D341Med (cell line): ENCODE measurements around the gene CCDC197.

Experiments
- DNase-seq: peaks from one replicate; pipeline ENCODE4 v3.0.0; 2012; ENCODE audit warnings: low spot score

CCDC197 gene

DNA sequence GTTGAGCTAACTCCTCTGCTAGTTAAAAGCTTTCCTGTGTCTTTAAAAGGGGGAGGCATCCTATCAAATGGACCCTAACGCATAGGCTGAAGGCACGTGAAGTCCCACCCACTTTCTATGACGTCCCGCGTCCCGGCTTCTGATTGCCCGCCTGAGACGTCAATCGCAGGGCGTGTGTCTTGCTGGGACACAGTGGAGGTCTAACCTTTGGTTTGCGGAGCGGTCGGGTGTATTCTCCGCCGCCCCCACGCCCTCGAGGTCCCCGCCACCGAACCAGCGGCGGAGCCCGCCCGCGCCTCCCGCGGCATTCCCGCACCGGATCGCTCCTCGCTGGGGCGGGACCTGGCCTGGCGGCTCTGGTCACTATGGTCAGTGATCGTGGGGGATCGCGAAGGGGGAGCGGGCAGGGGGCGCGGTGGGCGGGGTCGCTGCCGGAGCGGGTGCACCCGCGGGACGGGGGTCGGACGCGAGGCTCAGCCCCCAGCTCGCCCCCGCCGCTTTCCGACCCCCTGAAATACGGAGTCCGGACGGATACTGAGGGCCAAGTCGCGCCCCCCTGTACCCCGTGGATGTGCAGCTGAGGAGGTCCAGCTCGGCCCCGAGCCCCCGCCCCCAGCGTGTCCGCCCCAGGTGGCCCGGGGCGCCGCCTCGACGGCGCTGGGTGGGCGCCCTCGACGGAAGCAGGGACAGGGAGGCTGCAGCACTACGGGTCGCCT lies 29.2 kb downstream of the CCDC197 start, which contains the start of gene OTUB2:
Gene OTUB2, plus strand, starts transcription at position 168 of the 716 bp plus-strand sequence. Its CDS starts 198 bp downstream, at position 366.
- DNase-seq: peak; percentile 99

DNA sequence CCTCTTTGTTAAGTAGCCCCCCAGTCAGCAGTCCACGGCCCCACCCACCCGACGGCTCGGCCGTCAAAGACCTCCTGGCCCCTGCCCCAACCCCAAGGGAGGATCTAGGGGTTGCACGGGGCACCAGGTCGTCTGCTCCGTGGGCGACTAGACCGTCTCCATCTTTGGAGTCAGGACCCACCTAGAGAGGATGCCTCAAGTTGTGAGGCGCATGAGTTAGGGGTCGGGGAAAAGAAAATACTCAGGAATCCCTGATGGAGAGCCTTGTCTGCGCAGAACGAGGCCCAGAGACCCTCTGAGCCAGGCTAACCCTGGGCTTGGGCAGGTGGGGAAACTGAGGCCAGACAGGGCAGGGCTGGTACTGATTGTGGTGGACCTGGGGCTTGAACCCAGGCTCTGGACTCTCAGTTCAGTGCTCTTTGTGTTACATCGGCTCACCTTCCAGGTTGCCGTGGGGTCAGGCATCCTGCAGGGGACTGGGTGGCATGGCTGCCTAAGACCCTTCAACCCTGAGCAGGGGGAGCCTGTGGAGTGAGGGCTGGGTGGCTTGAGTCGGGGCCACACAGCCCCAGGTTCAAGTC lies 29.9 kb downstream of the CCDC197 start:
- DNase-seq: no peak

DNA sequence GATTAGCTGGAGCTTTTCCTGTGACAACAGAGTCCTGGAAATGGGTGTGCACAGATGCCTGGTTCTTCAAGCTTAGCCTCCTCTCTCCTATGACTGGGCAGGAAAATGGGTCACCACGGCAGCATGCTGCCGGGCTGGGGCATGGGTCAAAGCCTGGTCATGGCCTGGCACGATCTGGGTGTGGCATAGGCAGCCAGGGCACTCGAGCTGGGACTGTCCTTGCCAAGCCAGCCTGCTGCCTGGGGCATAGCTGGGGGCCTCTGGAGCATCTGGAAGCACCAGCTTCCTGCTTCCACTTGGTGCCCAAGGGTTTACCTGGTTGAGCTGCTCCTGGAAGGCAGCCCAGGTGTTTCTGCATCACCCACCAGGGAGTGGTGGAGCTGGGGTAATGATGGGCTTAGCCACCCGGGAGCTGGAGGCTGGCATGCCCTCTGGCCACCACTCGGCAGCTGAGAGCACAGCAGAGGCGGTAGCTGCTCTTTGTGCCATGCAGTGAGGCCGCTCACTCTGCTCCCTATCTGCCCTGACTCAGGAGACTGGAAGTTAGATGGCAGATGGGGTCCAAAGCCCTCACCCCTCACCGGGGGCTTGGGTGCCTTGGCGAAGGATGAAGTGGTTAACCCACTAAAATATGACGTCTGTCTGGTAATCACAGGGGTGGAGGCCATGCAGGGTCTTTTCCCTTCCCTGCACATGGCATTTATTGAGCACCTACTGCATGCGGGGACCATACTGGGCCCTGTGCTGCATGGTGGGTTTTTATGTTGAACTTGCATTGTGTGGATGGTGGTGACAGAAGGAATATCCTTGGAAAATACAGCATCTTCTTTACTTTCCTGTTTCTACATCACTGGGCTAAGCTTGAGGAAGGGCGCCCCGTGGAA lies 30.7 kb downstream of the CCDC197 start:
- no peak for DNase-seq

DNA sequence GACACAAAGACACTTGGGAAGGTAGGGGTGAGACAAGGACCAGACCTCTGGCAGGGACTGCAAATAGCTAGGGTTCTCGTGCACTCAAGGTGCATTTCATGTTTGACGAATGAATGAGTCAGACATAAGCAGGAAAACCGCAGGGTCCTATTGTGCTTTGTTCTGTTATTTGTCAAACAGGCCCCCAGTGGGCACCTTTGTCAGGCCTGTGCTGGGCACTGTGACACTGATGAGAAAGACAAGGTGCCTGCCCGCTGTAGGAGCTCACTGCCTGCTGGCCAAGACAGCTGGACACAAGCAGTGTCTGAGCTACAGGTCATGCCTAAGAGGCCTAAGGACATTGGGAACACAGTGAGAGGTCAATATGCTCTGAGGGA lies 31.3 kb downstream of the CCDC197 start:
- DNase-seq: no peak

DNA sequence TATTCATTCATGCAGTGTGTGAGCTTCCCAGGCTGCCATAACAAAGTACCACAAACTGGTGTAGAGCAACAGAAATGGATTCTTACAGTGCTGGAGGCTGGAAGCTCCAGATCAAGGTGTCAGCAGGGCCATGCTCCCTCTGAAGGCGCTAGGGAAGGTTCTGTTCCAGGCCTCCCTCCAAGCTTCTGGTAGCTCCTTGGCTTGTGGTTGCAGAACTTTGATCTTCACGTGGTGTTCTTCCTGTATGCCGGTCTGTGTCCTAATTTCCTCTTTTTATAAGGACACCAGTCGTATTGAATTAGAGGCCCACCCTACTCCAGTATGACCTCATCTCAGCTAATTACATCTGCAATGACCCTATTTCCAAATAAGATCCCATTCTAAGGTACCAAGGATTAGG lies 32.2 kb downstream of the CCDC197 start:
- no peak for DNase-seq

DNA sequence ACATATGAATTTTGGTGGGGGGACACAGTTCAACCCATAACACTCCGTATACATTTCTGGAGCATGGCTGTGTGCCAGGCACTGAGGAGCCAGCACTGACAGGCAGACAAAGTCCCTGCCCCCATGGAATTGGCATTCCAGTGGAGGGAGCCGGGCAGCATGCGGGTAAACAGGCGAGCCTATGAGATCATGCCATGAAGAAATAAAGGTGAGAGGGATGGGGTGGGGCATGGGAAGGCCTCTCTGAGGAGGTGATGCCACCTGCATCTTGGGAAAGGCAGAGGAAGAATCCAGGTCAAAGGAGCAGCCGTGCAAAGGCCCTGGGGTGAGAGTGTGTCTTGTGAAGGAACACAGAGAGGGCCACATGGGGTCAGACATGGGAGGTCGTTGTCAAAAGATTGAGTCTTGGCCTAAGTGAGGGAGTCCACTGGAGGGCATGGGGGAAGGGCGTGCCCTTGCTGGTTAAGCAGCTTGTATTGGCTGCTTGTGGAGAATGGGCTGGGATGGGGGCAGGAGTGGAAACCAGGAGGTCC lies 32.6 kb downstream of the CCDC197 start:
- no peak for DNase-seq

DNA sequence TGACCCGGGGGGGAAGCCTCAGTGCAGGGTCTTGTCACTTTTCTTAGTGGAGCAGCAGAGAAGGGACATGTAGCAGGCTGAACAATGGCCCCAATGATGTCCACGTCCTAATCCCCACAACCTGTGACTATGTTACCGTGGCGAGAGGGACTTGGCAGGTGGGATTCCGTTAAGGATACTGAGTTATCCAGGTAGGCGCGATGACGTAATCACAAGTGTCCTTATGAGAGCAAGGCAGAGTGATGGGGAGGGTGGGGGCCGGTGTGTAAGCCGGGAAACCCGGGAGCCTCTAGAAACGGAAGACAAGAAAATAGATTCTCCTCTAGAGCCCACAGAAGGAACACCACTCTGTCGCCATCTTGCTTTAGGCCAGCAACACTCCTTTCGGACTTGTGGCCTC lies 33.5 kb downstream of the CCDC197 start:
- no peak for DNase-seq

DNA sequence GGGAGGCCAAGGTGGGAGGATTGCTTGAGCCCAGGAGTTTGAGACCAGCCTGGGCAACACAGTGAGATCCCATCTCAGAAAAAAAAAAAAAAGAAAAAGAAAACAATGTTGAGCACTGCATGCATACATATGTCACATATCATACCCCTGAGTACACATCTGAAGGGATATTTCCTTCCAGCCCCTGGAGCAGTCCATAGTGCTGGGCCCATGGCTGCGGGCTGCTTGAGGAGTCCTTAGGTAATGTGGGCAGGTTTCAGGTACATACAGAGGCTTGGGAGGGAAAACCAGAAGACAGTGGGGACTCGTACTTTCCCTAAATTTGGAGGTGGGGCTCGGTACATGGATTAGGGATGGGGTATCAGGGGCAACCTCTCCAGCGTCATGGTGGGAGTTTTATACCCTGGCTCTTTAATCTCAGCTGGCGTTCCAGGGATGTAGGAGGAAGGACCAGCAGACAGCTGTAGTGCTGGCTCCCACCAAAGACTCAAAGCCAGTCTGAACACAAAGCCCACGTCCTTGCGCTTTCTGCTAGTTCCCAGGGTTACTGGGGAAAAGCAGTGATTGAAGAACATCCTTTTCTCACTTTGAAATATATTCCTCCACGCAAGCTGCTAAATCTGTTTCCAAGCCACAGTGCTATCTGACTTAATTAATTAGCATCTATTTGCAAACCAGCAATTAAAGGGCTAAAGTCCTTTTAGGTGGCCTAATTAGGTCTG lies 34.2 kb downstream of the CCDC197 start:
- DNase-seq: no peak

DNA sequence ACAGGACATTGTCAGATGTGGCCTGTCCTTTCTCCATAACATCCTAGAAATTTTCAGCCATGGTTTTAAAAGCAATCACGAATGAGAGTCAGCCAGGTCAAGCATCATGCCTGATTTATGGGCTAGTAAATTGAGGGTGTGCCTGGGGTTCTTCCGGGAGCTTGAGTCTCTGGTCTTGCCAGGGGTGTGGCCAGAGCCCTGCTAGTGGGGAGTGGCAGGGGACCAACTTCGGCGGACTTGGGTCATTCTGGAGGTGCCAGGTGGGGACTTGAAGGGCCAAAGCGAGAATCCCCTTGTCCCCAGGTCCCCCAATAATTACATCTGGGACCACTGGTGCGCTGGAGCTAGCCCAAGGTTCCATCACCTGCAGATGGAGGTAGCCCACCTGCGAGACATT lies 34.8 kb downstream of the CCDC197 start:
- DNase-seq: no peak

DNA sequence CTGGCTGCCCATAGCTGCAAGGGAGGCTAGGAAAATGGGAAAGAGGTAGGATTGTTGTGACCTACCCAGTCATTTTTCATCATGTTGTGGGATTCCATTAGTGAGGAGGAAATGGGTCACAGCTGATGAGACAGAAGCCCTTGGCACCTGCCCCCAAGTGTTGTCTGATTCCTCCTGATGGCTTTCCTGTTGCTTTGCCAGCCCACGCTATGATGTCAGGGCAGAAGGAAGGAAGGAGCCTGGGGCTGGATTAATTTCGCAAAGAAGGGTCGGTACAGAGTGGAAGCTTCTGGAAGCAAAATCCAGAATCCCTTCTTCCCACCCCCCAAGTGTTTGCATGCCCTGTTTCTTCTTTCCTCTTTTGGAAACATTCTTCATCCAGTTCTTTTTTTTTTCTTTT lies 37.8 kb downstream of the CCDC197 start:
- no peak for DNase-seq

DNA sequence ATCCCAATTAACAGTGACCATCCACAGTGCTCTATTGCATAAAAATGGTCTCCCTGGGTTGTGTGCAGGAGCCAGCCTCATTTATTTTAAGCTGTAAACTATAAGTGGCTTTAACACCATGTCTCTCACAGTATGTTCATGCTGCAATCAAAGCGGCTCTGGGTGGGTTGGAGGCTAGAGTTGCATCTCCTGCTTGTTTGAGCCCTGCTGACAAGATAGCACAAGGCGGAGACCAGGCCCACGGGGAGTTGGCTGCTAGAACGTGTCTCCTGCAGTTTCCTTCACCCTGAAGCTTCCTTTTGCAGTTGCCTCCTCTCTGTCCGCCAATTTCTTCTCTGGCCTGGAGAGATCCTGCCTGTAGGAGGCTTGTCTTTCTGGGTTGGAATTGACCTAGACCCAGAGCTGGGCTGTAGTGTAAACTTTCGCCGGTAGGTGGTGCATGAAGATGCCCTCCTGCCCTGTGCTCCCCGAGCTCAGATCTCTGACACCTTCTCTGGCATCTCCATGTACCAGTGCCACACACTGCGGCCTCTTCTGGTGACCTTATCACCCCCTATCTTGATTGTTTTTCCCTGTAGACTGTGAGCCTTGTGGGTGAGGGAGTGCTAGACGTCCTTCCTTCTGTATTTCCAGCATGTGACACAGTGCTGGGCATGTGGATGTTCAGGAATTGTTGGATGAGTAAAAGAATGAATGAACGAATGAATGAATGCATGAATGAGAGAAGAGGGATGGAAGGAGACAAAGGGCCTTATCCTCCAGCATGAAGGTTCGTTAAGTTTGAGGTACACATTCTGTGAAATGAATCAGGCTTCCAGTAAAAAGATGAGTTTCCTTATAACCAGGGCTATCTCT lies 39.4 kb downstream of the CCDC197 start:
- DNase-seq: peak; percentile 86

DNA sequence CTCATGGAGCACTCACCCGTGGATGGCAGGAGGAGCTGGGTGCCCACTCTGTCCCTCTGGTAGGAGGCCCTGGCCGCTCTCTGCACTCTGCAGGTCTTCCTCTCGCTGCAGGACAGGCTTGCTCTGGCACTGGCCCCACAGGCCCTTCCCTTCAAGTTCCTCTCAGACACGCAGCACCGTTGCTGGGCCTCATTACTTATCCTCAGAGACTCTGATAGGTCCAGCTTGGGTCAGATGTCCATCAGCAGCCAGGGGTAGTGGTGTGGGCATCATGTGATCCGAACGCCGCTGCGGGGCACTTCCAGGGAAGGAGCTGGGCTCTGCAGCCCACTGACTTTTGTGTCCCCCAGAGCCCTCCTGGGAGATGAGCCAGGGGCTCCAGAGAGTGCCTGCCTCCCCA lies 40.9 kb downstream of the CCDC197 start:
- no peak for DNase-seq

DNA sequence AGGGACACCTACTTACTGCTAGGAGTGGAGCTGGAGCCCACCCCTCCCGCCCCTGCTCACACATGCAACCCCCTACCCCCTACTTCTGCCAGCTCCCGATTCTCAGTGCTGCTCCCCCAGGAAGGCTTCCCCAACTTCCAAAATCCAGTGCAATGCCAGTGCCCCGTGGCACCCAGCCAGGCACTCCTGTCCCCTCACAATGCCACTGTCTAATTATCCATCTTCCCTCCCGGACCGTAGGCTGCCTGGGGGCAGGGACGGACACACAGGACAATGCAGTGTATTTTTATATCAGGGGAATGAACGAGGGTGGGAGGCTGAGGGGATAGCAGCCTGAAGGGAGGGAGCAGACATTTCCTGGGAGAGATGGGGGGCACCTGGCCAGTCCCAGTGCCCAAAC lies 41.4 kb downstream of the CCDC197 start:
- no peak for DNase-seq

DNA sequence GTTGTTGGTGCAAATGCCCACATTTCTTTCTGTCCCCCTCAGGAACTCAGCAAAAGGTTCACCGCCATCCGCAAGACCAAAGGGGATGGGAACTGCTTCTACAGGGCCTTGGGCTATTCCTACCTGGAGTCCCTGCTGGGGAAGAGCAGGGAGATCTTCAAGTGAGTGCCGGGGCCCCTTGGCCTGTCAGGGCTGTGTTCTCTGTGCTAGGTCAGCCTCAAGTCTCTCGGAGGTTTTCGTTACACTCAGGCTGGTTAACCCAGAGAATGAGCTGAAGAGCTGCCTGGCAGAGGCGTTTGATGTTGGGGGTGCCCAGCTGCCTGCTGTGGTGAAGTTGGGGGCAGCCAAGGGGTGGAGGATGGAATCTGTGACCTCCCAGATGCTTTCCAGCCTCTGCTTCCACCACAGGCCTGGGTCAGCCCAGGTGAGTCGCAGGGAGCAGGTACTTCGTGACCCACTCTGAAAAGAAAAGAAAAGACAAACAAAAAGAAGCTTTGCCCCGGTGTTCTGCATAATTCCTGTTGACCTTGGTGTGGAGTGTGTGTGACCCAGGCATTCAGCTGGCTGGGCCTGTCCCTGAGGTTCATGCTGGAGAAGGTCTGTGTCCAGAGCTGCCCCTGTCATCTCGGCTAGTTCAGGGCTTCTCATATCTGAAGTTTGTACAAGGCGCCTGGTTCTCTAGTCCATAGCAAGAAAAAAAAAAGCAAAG lies 42.0 kb downstream of the CCDC197 start:
- DNase-seq: no peak

DNA sequence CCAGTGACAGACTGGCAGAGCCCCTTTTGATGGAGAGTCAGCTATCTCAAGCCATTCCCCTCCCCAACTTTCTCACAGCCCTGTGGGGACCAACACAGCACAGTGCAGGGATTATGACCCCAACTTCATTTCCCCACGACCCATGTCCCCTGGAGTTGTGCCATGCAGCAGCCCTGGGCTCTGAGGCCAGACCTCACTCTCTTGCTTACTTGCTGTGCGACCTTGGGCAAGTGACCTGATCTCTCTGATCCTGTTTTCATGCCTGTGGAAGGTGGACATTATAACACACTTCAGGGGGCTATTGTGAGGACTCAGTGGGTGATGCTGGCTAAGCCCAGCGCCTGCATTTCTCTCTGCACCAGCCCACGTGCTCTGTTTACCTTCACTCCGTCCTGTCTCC lies 43.1 kb downstream of the CCDC197 start:
- no peak for DNase-seq

DNA sequence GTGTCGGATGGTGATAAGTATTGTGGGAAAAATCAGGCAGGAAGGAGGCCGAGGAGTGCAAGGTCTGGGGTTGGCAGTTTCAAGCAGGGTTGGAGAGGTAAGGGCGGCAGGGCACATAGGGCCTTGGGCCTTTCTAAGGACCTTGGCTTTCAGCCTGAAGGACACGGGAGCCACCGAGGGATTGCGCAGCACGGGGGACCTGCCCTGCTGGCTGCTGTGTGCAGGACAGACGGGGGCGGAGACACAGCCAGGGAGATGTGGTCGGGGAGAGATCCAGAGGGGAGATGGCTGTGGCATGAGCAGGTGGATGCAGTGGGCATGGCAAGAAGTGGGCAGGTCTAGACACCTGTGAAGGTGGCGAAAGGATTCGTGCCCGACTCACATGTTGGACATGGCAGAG lies 43.7 kb downstream of the CCDC197 start:
- no peak for DNase-seq

DNA sequence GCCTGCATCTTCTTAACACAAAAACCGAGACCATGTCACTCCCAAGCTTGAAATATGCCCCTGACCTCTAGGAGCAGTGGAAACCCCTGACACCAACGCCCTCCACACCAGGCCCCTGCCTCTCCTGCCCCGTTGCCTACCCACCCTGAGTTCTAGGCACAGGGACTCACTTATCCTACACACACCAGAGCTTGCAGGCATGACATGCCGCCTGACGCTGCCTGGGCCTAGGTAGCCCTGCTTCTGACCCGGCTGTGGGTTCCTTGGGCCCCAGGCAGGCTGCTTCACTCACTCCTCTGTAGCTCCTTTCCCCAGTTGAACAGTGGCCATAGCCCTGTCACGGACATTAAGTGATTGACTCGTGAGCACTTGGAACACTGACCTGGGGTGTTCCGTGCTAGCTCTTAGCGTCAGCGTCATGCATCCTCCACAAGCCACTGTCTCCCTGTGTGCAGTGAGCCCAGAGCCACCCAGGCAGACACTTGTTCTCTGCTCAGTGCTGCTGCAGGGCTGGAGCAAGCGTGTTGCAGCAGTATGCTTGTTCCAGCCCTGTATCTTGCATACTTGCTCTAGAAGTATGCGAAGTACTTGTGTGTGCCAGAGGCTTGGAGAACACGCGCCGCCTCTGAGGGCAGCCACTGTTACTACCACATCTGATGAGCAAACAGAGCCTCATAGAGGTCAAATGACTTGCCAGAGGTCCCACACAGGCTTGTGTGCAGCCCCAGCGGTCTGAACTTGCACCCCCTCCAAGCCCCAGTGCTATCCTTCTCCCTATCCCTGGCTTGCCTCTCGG lies 44.6 kb downstream of the CCDC197 start:
- DNase-seq: no peak

DNA sequence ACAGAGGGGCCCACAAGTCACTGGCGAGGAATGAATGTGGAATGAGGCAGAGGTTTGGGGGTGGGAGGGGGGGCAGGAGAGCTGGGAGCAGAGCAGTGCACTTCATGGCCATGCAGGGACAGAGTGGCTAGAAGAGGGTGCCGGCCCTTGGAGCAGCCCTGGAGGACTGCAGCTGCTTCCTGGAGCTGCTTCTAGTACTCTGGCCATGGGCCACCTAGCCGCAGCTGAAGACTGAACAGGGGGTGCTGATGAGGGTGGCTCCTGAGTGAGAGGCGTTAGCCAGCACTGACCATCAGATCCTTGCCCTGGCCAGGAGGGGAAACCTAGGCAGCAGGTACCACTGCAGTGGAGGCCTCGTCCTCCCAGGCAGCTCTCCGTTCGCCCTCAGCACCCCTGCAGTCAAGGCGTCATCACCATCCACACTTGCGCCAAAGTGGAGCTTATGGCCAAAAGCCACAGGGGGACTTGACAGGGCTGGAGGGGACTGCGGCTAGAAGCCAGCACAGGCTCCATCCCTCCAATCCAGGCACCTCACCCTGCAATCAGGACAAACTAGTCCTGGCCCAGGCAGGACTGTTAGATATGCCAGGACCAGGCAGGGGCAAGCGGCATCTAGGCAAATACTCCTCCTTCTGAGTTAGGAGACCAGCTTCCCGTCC lies 45.5 kb downstream of the CCDC197 start:
- DNase-seq: no peak

DNA sequence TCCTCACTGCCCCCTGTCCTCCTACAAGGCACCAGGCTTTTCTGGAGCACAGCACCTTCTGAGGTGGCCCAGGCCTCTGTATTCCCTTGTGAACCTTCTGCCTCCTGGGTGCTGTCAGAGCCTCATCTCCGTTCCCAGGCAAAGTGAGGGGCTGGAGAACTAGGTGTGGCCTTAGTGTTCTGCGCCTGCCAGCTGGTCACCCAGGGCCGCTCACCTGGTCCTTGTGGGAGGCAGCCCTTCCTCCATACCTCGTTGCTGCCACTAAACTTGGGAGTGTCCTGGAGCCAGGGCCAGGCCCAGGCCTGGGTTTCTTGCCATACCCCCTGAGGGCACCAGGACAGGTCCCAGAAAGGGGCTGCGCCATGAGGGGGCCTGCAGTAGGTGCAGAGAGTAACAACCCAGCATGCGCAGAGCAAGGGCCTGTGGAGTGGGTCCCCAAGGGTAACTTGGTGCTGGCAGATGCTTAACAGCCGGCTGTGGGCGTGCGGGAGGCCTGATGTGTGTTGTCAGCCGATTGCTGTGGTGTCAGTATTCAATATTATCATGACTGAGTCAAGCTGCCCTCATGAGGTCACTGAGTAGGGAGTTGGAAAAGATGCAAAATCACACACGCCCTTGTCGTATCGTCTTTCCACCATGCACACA lies 46.1 kb downstream of the CCDC197 start:
- DNase-seq: no peak
